UCSD-AML1 (cell line): ENCODE measurements around the gene OCLN.
A peak's percentile ranks its signal among the peaks of the same experiment; 100 is the strongest.
"Not testable (repeated sequence)": the region's sequence is repeated elsewhere in the genome, so short reads cannot be mapped to it uniquely, and the experiment has no call there.

Source experiments
- DNase-seq: peaks from one replicate; lab custom pipeline; 2025; ENCODE audit not compliant: unreplicated experiment; lab: John Stamatoyannopoulos, UW

Gene OCLN

GRCh38 chr5:69492391-69492922 lies at the start of gene OCLN:
Gene OCLN, plus strand, starts transcription at chr5:69492790. Its CDS starts 11,455 bp downstream, at chr5:69504245.
- peak; percentile 15 for DNase-seq

GRCh38 chr5:69444127-69444754 lies 48.3 kb upstream of the OCLN start:
- no peak for DNase-seq

GRCh38 chr5:69449511-69449910 lies 43.1 kb upstream of the OCLN start:
- DNase-seq = no peak

GRCh38 chr5:69450116-69450515 lies 42.5 kb upstream of the OCLN start:
- DNase-seq = no peak

DNA sequence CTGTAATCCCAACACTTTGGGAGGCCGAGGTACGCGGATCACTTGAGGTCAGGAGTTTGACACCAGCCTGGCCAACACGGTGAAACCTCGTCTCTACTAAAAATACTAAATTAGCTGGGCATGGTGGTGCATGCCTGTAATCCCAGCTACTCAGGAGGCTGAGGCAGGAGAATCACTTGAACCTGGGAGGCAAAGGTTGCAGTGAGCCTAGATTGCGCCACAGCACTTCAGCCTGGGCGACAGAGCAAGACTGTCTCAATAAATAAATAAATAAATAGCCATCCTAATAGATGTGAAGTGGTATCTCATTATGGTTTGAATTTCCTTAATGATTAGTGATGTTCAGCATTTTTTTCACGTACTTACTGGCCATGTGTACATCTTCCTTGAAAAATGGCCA lies 42.1 kb upstream of the OCLN start:
- not testable (repeated sequence) for DNase-seq

GRCh38 chr5:69451941-69452647 lies 40.5 kb upstream of the OCLN start:
- no peak for DNase-seq

DNA sequence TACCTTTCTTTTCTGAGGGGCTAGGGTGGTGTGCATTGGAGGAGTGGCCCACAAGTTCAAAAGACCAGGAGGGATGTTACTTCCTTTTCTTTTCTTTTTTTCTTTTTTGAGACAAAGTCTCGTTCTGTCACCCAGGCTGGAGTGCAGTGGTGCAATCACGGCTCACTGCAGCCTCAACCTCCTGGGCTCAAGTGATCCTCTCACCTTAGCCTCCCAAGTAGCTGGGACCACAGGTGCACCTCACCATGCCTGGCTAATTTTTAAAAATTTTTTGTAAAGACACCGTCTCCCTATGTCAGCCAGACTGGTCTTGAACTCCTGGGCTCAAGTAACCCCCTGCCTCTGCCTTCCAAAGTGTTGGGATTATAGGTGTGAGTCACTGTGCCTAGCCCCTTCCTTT lies 39.1 kb upstream of the OCLN start:
- DNase-seq = not testable (repeated sequence)

DNA sequence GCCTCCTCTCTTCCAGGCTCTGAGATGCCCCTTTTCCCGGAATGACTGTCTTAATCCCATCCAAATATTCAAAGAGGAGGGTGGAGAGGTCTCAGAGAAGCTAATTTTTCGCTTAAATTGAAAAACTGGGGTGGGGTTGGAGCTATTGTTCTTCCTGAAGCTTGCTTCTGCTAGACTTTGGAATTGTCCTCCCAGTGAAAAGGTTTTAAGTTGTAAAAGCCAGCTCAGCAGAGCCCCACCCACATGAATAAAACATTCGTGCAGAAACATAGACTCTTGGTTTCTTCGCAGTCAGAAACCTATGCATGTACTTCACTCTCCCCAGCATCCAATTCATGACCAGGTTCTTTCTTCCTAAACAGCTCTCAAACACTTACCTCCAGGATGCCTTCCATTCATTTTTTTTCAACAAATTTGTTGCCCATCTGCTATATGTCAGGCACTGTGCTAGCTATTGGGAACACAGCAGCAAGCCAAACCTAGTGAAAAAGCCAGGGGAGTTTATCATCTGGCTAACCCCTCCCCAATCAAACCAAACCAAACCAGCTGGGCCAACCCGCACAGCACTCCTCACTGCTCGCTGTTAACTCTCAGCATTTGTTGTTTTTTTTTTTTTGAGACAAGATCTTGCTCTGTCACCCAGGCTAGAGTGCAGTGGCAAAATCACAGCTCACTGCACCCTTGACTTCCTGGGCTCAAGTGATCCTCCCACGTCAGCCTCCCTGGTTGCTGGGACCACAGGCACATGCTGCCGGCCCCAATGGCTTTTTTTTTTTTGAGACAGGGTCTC lies 37.9 kb upstream of the OCLN start:
- no peak for DNase-seq

DNA sequence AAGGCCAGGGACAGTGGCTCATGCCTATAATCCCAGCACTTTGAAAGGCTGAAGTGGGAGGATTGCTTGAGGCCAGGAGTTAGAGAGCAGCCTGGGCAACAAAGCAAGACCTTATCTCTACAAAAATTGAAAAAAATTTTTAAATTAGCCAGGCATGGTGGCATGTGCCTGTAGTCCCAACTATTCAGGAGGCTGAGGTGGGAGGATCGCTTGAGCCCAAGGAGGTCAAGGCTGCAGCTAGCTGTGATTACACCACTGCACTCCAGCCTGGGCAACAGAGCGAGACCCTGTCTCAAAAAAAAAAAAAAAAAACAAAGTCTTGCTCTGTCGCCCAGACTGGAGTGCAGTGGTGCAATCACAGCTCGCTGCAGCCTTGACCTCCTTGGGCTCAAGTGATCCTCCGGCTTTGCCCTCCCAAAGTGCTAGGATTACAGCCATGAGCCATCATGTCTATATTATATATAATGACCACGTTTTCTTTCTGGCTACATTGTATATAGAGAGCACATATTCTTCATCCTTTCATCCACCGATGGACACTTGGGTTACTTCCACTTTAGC lies 37.1 kb upstream of the OCLN start:
- DNase-seq = not testable (repeated sequence)

GRCh38 chr5:69462170-69462569 lies 30.4 kb upstream of the OCLN start:
- no peak for DNase-seq

DNA sequence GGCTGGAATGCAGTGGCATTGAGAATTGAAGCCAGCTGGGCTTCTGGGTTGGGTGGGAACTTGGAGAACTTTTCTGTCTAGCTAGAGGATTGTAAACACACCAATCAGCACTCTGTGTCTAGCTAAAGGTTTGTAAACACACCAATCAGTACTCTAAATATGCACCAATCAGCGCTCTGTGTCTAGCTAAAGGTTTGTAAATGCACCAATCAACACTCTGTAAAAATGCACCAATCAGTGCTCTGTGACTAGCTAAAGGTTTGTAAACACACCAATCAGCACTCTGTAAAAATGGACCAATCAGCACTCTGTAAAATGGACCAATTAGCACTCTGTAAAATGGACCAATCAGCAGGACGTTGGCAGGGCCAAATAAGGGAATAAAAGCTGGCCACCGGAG lies 26.2 kb upstream of the OCLN start:
- not testable (repeated sequence) for DNase-seq

GRCh38 chr5:69467442-69468225 lies 25.0 kb upstream of the OCLN start:
- DNase-seq = no peak

GRCh38 chr5:69468631-69469030 lies 24.0 kb upstream of the OCLN start:
- DNase-seq = no peak

DNA sequence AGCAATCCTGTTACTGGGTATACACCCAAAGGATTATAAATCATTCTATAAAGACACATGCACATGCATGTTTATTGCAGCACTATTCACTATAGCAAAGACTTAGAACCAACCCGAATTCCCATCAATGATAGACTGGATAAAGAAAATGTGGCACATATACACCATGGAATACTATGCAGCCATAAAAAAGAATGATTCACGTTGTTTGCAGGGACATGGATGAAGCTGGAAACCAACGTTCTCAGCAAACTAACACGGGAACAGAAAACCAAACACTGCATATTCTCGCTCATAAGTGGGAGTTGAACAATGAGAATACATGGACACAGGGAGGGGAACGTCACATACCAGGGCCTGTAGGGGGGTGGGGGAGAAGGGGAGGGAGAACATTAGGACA lies 21.1 kb upstream of the OCLN start:
- not testable (repeated sequence) for DNase-seq

- not testable (repeated sequence) for DNase-seq
Observed at GRCh38 chr5:69472535-69473143, 20.0 kb upstream of the OCLN start.

GRCh38 chr5:69477170-69477569 lies 15.4 kb upstream of the OCLN start:
- DNase-seq = no peak

- not testable (repeated sequence) for DNase-seq
Observed at GRCh38 chr5:69478296-69478695, 14.3 kb upstream of the OCLN start.

DNA sequence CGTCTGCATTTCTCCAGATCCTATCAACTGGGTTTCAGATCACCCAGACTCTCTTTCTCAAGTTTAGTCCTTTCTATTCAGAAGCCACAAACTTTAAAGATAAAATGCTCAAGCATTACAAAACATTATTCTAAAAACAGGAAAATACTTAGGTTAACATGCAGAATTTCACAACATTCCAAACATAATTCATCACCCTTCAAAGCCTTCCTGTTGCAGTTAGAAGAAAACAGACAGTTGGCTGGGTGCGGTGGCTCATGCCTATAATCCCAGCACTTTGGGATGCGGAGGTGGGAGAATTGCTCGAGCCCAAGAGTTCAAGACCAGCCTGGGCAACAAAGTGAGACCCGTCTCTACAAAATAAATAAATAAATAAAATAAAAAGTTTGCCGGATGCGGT lies 7.7 kb upstream of the OCLN start:
- no peak for DNase-seq

DNA sequence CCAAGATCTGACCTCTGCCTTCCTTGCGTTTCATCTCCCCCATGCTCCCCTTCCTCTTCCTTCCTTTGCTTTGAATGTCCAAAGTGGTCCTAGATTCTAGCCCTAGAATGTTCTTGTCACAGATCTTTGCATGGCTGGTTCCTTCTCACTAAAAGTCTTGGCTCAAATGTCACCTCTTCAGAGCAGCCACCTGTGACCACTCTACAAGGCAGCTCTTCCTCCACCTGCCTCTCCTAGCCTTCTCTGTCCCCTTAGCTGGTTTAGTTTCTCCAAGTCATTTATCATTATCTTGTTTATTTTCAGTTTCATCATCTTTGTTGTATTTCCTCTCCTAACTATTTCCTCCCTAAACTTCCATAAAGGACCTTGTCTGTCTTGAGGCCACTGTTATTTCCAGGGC lies 7.1 kb upstream of the OCLN start:
- DNase-seq = no peak

- no peak for DNase-seq
Observed at GRCh38 chr5:69489246-69489645, 3.3 kb upstream of the OCLN start.
